IMR-90 (cell line): Measurements from ENCODE around the gene INTS11. TPM values are rescaled to one million over a fixed set of nuclear protein-coding genes. Genes with fewer than 3 reads are reported as not detected.

Source experiments
- ATAC-seq: fragments of 200-7000 bp; cut with Tn5 transposase; 2 replicates; pipeline ENCODE4 v1.9.1; 2020; ENCODE audit warnings: low read depth, mild to moderate bottlenecking, moderate library complexity
- BruUV-seq: library from RNA; stranded (reverse); fragments of 400-500 nt; replicated peaks from 2 replicates; lab custom pipeline; 2021; lab: Mats Ljungman, UMichigan
- CTCF ChIA-PET: fragments of 300-600 bp; formaldehyde crosslinking; extraction: SDS; loops from one replicate; lab custom pipeline; 2021; ENCODE audit warnings: antibody characterized with exemption; lab: Yijun Ruan, JAX
- POLR2A ChIA-PET: fragments of 300-600 bp; sonication (Branson Sonifier 250); formaldehyde crosslinking; loops from one replicate; lab custom pipeline; 2022; ENCODE audit warnings: antibody characterized with exemption; ENCODE audit not compliant: unreplicated experiment; lab: Charles Lee
- DNase-seq: peaks from one replicate; pipeline ENCODE4 v3.0.0; 2013
- H2AFZ ChIP-seq: replicated peaks from 2 replicates; pipeline ENCODE3; 2013; ENCODE audit warnings: low read length, mild to moderate bottlenecking; ENCODE audit not compliant: poor library complexity
- H2AK5ac ChIP-seq: 2 replicates; pipeline ENCODE4 v1.6.1; 2013; ENCODE audit warnings: low read depth, low read length, inconsistent platforms
- H2AK9ac ChIP-seq: replicated peaks from 2 replicates; pipeline ENCODE3; 2013; ENCODE audit warnings: mild to moderate bottlenecking, low read depth, low read length, moderate library complexity; ENCODE audit not compliant: poor library complexity
- H2BK120ac ChIP-seq: 2 replicates; pipeline ENCODE4 v1.6.1; 2013; ENCODE audit warnings: low read depth, low read length, inconsistent platforms
- H2BK15ac ChIP-seq: 3 replicates; pipeline ENCODE4 v1.6.1; 2013; ENCODE audit warnings: low read depth, low read length, inconsistent platforms
- H2BK20ac ChIP-seq: 2 replicates; pipeline ENCODE4 v1.6.1; 2013; ENCODE audit warnings: low read depth, mild to moderate bottlenecking, inconsistent platforms, low read length, moderate library complexity
- H2BK5ac ChIP-seq: 2 replicates; pipeline ENCODE4 v1.6.1; 2013; ENCODE audit warnings: mild to moderate bottlenecking, low read depth, low read length, inconsistent platforms; ENCODE audit not compliant: poor library complexity, severe bottlenecking
- H3K14ac ChIP-seq: replicated peaks from 2 replicates; pipeline ENCODE4 v1.6.1; 2013; ENCODE audit warnings: low read depth, low read length, inconsistent platforms
- H3K18ac ChIP-seq: 2 replicates; pipeline ENCODE4 v1.6.1; 2013; ENCODE audit warnings: low read depth, low read length, control low read depth
- H3K23ac ChIP-seq: 2 replicates; pipeline ENCODE4 v1.6.1; 2013; ENCODE audit warnings: low read depth, low read length, inconsistent platforms
- H3K27ac ChIP-seq: 2 replicates; pipeline ENCODE4 v1.5.1; 2013; ENCODE audit warnings: mild to moderate bottlenecking, control low read depth, low read length; ENCODE audit not compliant: insufficient read depth
- H3K27me3 ChIP-seq: 2 replicates; pipeline ENCODE4 v1.6.1; 2013; ENCODE audit warnings: low read length; ENCODE audit not compliant: control insufficient read depth, insufficient read depth
- H3K36me3 ChIP-seq: 2 replicates; pipeline ENCODE4 v1.6.1; 2013; ENCODE audit warnings: low read length, mixed read lengths; ENCODE audit not compliant: control insufficient read depth, insufficient read depth
- H3K4ac ChIP-seq: 2 replicates; pipeline ENCODE4 v1.6.1; 2013; ENCODE audit warnings: low read depth, low read length, inconsistent platforms
- H3K4me1 ChIP-seq: 2 replicates; pipeline ENCODE4 v1.6.1; 2013; ENCODE audit warnings: low read length, mixed read lengths; ENCODE audit not compliant: control insufficient read depth, insufficient read depth
- H3K4me2 ChIP-seq: 2 replicates; pipeline ENCODE4 v1.6.1; 2013; ENCODE audit warnings: low read depth, mild to moderate bottlenecking, control low read depth, low read length, moderate library complexity
- H3K4me3 ChIP-seq: 2 replicates; pipeline ENCODE4 v1.5.1; 2013; ENCODE audit warnings: low read depth, mild to moderate bottlenecking, control low read depth, low read length, moderate library complexity; ENCODE audit not compliant: insufficient read depth
- H3K56ac ChIP-seq: 2 replicates; pipeline ENCODE4 v1.6.1; 2013; ENCODE audit warnings: low read length, inconsistent platforms; ENCODE audit not compliant: insufficient read depth; ENCODE audit errors: extremely low read depth
- H3K79me1 ChIP-seq, 2 experiments: 2 replicates each; pipeline ENCODE4 v1.6.1; 2013; ENCODE audit warnings: low read length in 2 of 2, inconsistent platforms in 1 of 2, low read depth in 1 of 2
- H3K9ac ChIP-seq: 2 replicates; pipeline ENCODE4 v1.6.1; 2013; ENCODE audit warnings: low read depth, low read length, control low read depth
- H3K9me1 ChIP-seq: 2 replicates; pipeline ENCODE4 v1.6.1; 2013; ENCODE audit warnings: low read length, inconsistent platforms; ENCODE audit not compliant: insufficient read depth
- H3K9me3 ChIP-seq: 2 replicates; pipeline ENCODE4 v1.6.1; 2013; ENCODE audit warnings: low read length; ENCODE audit not compliant: control insufficient read depth, insufficient read depth
- H4K20me1 ChIP-seq: 2 replicates; pipeline ENCODE4 v1.6.1; 2013; ENCODE audit warnings: low read length, inconsistent platforms; ENCODE audit not compliant: insufficient read depth
- H4K5ac ChIP-seq: 2 replicates; pipeline ENCODE4 v1.6.1; 2013; ENCODE audit warnings: mild to moderate bottlenecking, low read depth, low read length, control low read depth
- H4K8ac ChIP-seq, 2 experiments: 2 replicates each; pipeline ENCODE4 v1.6.1; 2013; ENCODE audit warnings: low read depth in 2 of 2, low read length in 2 of 2, control low read depth in 1 of 2, inconsistent platforms in 1 of 2
- H4K91ac ChIP-seq: 2 replicates; pipeline ENCODE4 v1.6.1; 2013; ENCODE audit warnings: low read depth, low read length, inconsistent platforms; ENCODE audit not compliant: insufficient read depth
- BHLHE40 ChIP-seq: fragments of 150-350 bp; IDR thresholded peaks from 2 replicates; pipeline ENCODE4 v1.6.1; 2016; ENCODE audit warnings: mild to moderate bottlenecking, low read depth, low read length
- CEBPB ChIP-seq: IDR thresholded peaks from 2 replicates; pipeline ENCODE4 v1.6.1; 2012; ENCODE audit warnings: low read depth, low read length, improper control_type of control experiment
- CHD1 ChIP-seq: IDR thresholded peaks from 2 replicates; pipeline ENCODE4 v1.6.1; 2012; ENCODE audit warnings: low read depth, low read length, improper control_type of control experiment
- ELK1 ChIP-seq: fragments of 150-350 bp; IDR thresholded peaks from 2 replicates; pipeline ENCODE4 v1.6.1; 2016; ENCODE audit warnings: low read depth, mild to moderate bottlenecking, low read length, moderate library complexity, borderline replicate concordance
- FOS ChIP-seq: fragments of 150-350 bp; IDR thresholded peaks from 2 replicates; pipeline ENCODE4 v1.6.1; 2016; ENCODE audit warnings: low read depth, low read length
- MAFK ChIP-seq: IDR thresholded peaks from 2 replicates; pipeline ENCODE4 v1.6.1; 2012; ENCODE audit warnings: low read depth, low read length, improper control_type of control experiment
- MAZ ChIP-seq: IDR thresholded peaks from 2 replicates; pipeline ENCODE4 v1.6.1; 2012; ENCODE audit warnings: low read depth, mild to moderate bottlenecking, low read length, improper control_type of control experiment, moderate library complexity, borderline replicate concordance
- MXI1 ChIP-seq: IDR thresholded peaks from 2 replicates; pipeline ENCODE4 v1.6.1; 2012; ENCODE audit warnings: low read depth, mild to moderate bottlenecking, low read length, moderate library complexity, borderline replicate concordance
- NFE2L2 ChIP-seq: fragments of 150-350 bp; IDR thresholded peaks from 2 replicates; pipeline ENCODE4 v1.6.1; 2016; ENCODE audit warnings: low read depth, mild to moderate bottlenecking, low read length
- POLR2A ChIP-seq: IDR thresholded peaks from 2 replicates; pipeline ENCODE4 v1.6.1; 2012; ENCODE audit warnings: mild to moderate bottlenecking, low read depth, low read length
- RAD21 ChIP-seq: IDR thresholded peaks from 2 replicates; pipeline ENCODE4 v1.6.1; 2012; ENCODE audit warnings: low read length, improper control_type of control experiment
- RCOR1 ChIP-seq: IDR thresholded peaks from 2 replicates; pipeline ENCODE4 v1.6.1; 2012; ENCODE audit warnings: mild to moderate bottlenecking, low read length, improper control_type of control experiment; ENCODE audit not compliant: insufficient replicate concordance
- RFX5 ChIP-seq: IDR thresholded peaks from 2 replicates; pipeline ENCODE4 v1.8.0; 2012; ENCODE audit warnings: low read depth, mild to moderate bottlenecking, low read length, moderate library complexity
- SMC3 ChIP-seq: fragments of 150-350 bp; IDR thresholded peaks from 2 replicates; pipeline ENCODE4 v1.6.1; 2016; ENCODE audit warnings: low read depth, mild to moderate bottlenecking, antibody characterized with exemption, low read length, moderate library complexity
- WGBS, 2 experiments: methylation state at CpG; one replicate each; pipeline versions ENCODE4 v1.1.5 to v1.1.7; 2013; ENCODE audit warnings: missing lambda C conversion rate in 2 of 2; ENCODE audit not compliant: insufficient read length in 1 of 2; ENCODE audit errors: extremely low coverage in 2 of 2; 5-methylcytosine and 5-hydroxymethylcytosine counted together
- dilution Hi-C: fragments of 300-500 bp; cut with HindIII; formaldehyde crosslinking; loops from one replicate; pipeline ENCODE4 v1.14.3; 2018; ENCODE audit warnings: low sequenced_read_pairs; ENCODE audit not compliant: unreplicated experiment
- in situ Hi-C: fragments of 300-500 bp; cut with MboI; formaldehyde crosslinking; loops from 3 replicates; pipeline ENCODE4 v1.14.3; 2019; ENCODE audit warnings: low sequenced_read_pairs, inconsistent platforms, mixed read lengths
- intact Hi-C: fragments of 100-400 bp; cut with micrococcal nuclease; formaldehyde crosslinking; loops from 2 replicates; pipeline ENCODE4 v1.10.0; 2022
- polyA plus RNA-seq, 3 experiments: library from polyadenylated mRNA; depleted of rRNA; stranded (reverse); fragments of >200 nt; gene quantifications; 2 replicates each; pipeline ENCODE4 v1.2.3, GENCODE V29; 2012; ENCODE audit warnings: low replicate concordance in 1 of 3
- total RNA-seq: library from RNA; depleted of rRNA; stranded (reverse); fragments of >200 nt; gene quantifications from 2 replicates; pipeline ENCODE4 v1.2.3, GENCODE V29; 2012
- TF ChIP-seq, protein P1 (sequence below): fragments of 150-350 bp; IDR thresholded peaks from 2 replicates; pipeline ENCODE4 v1.6.1; 2017; ENCODE audit warnings: mild to moderate bottlenecking, antibody characterized with exemption, low read length, low read depth
- TF ChIP-seq, protein P2 (sequence below): conservative IDR thresholded peaks from 2 replicates; pipeline ENCODE4 v1.5.1; 2012; ENCODE audit warnings: mild to moderate bottlenecking, low read depth, low read length, improper control_type of control experiment

Gene INTS11
- total and polyA plus RNA-seq, 2 of the 4 experiments (the other 2 are of a cell fraction) = 56.1 to 123 TPM

GRCh38 chr1:1273209-1273511 lies 51.3 kb downstream of the INTS11 start:
- ATAC-seq = peak; percentile 1

More at GRCh38 chr1:1273209-1273511, 51.3 kb downstream of the INTS11 start:
- dilution Hi-C loops (no loop called here), in situ Hi-C loops (no loop called here), intact Hi-C loops (loop anchor here (1.0 kb wide), 1 partner anchor 8 kb away; no protein-coding TSS in a partner anchor)
- Histone ChIP-seq H3K9me1 (peaks cover 33% of the 10 kb centered on the region), H2AFZ (peak overlapping the region; percentile 89), H2AK5ac (peak overlapping the region; percentile 99), H3K4me3 (peak overlapping the region; percentile 71), H3K56ac (peak overlapping the region; percentile 79), H3K9me3 (no peaks in the 10 kb centered on the region), H3K4me1 (peaks cover 38% of the 10 kb centered on the region), H3K27ac (peak overlapping the region; percentile 94), H3K14ac (peak overlapping the region; percentile 94), H3K4me2 (peak overlapping the region; percentile 97), H4K20me1 (peaks cover 25% of the 10 kb centered on the region), H2BK120ac (peak overlapping the region; percentile 30; the same call in 1 of the 2 replicates), H3K23ac (peak overlapping the region; percentile 92), H3K79me1 (peaks cover 8 to 51% of the 10 kb centered on the region in 2 experiments; a peak in 3 of 4 replicates), H3K36me3 (peaks cover 27% of the 10 kb centered on the region), H2BK5ac (peak overlapping the region; percentile 99), H2BK15ac (peak overlapping the region; percentile 45; the same call in 1 of the 3 replicates), H2BK20ac (no peak overlapping the region), H2AK9ac (peak overlapping the region; percentile 99), H3K9ac (peak overlapping the region; percentile 93), H4K91ac (peak overlapping the region; percentile 64), H3K18ac (no peak overlapping the region), H3K4ac (peak overlapping the region; percentile 91), H4K8ac (peak overlapping the region; percentile 64 to 96), H4K5ac (peak overlapping the region; percentile 65; the same call in 1 of the 2 replicates), H3K27me3 (no peaks in the 10 kb centered on the region)
- CTCF ChIA-PET = no interaction called here
- POLR2A ChIA-PET = interaction anchor here (0.5 to 1.0 kb wide), 3 partner anchors 9 to 254 kb away, joined by 3 to 6 read pairs (median 5); no protein-coding TSS in a partner anchor
- WGBS, 2 experiments = 0% methylated on average over 8 of the region's 31 CpGs; no CpG with 5 or more reads in 1 of the 2 experiments
- TF ChIP-seq RAD21 = no peak
- no peak for TF ChIP-seq MAFK
- TF ChIP-seq RFX5 = no peak
- TF ChIP-seq ELK1 = no peak
- TF ChIP-seq POLR2A = no peak
- no peak for TF ChIP-seq CHD1
- TF ChIP-seq BHLHE40 = no peak
- TF ChIP-seq SMC3 = no peak
- no peak for TF ChIP-seq RCOR1
- TF ChIP-seq CEBPB = no peak
- no peak for TF ChIP-seq MXI1
- TF ChIP-seq, protein P1, sequence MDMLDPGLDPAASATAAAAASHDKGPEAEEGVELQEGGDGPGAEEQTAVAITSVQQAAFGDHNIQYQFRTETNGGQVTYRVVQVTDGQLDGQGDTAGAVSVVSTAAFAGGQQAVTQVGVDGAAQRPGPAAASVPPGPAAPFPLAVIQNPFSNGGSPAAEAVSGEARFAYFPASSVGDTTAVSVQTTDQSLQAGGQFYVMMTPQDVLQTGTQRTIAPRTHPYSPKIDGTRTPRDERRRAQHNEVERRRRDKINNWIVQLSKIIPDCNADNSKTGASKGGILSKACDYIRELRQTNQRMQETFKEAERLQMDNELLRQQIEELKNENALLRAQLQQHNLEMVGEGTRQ = no peak
- TF ChIP-seq NFE2L2 = no peak
- no peak for TF ChIP-seq MAZ
- TF ChIP-seq FOS = no peak
- TF ChIP-seq, protein P2, sequence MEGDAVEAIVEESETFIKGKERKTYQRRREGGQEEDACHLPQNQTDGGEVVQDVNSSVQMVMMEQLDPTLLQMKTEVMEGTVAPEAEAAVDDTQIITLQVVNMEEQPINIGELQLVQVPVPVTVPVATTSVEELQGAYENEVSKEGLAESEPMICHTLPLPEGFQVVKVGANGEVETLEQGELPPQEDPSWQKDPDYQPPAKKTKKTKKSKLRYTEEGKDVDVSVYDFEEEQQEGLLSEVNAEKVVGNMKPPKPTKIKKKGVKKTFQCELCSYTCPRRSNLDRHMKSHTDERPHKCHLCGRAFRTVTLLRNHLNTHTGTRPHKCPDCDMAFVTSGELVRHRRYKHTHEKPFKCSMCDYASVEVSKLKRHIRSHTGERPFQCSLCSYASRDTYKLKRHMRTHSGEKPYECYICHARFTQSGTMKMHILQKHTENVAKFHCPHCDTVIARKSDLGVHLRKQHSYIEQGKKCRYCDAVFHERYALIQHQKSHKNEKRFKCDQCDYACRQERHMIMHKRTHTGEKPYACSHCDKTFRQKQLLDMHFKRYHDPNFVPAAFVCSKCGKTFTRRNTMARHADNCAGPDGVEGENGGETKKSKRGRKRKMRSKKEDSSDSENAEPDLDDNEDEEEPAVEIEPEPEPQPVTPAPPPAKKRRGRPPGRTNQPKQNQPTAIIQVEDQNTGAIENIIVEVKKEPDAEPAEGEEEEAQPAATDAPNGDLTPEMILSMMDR = no peak
- BruUV-seq = no TSS peak
- DNase-seq = no peak
